Peyer's patch (tissue), 4 donors: ENCODE data around the gene BICRAL. TPM values are rescaled to one million over a fixed set of nuclear protein-coding genes. Genes with fewer than 3 reads are reported as not detected.
A peak's percentile ranks its signal among the peaks of the same experiment; 100 is the strongest.

Experiments
- DNase-seq, 3 donors: peaks; one replicate each; pipeline ENCODE4 v3.0.0-alpha.2; 2017 to 2019
- H3K27ac ChIP-seq, 4 donors: fragments of 200-600 bp; sonication (generic); one replicate each; pipeline ENCODE4 v1.5.1; 2016 to 2019
- H3K27me3 ChIP-seq, 2 donors: fragments of 200-600 bp; sonication (generic); one replicate each; pipeline ENCODE4 v1.5.1; 2019
- H3K36me3 ChIP-seq, 3 donors: fragments of 200-600 bp; sonication (generic); one replicate each; pipeline ENCODE4 v1.5.1; 2016 to 2019
- H3K4me1 ChIP-seq, 4 donors: fragments of 200-600 bp; sonication (generic); one replicate each; pipeline ENCODE4 v1.5.1; 2016 to 2019
- H3K4me3 ChIP-seq, 4 donors: fragments of 200-600 bp; sonication (generic); 1 replicate in 3 of 4; 2 replicates in 1 of 4; pipeline ENCODE4 v1.5.1; 2016 to 2019; ENCODE audit warnings: mild to moderate bottlenecking in 1 of 4
- H3K9me3 ChIP-seq, 4 donors: fragments of 200-600 bp; sonication (generic); one replicate each; pipeline ENCODE4 v1.5.1; 2016 to 2019; ENCODE audit warnings: mild to moderate bottlenecking in 1 of 4
- CTCF ChIP-seq, 6 experiments: fragments of 450-650 bp in 4 of 6; fragments of 200-600 bp in 2 of 6; sonication (generic) in 1 of 6; IDR thresholded peaks; one replicate each; pipeline ENCODE4 v1.5.1; 2017 to 2019; ENCODE audit warnings: antibody characterized with exemption in 6 of 6, mild to moderate bottlenecking in 3 of 6, moderate library complexity in 1 of 6
- POLR2A ChIP-seq, 2 donors: fragments of 450-650 bp; IDR thresholded peaks; one replicate each; pipeline ENCODE4 v1.5.1; 2017; ENCODE audit warnings: antibody characterized with exemption in 2 of 2, mild to moderate bottlenecking in 2 of 2, moderate library complexity in 2 of 2
- total RNA-seq, 4 donors: library from RNA; depleted of rRNA; stranded (reverse); fragments of >200 nt; gene quantifications; one replicate each; pipeline ENCODE4 v1.1.0, GENCODE V29; 2016

The BICRAL gene
- total RNA-seq, 4 donors from 2014 or later, result 15.3 to 20.1 (median 17.1) TPM

- H3K4me1 ChIP-seq, result peaks cover 0 to 17% (median 6%) of the 10 kb centered on the region in 4 donors
Measured at GRCh38 chr6:42778122-42778521, 3.7 kb upstream of the BICRAL start.

GRCh38 chr6:42779521-42779920 lies 2.3 kb upstream of the BICRAL start:
- Histone ChIP-seq H3K4me1 (peaks cover 0 to 17% (median 6%) of the 10 kb centered on the region in 4 donors), H3K9me3 (no peaks in the 10 kb centered on the region), H3K27me3 (no peaks in the 10 kb centered on the region), H3K27ac (peak overlapping the region in 1 of 4 donors; percentile 100), H3K4me3 (no peak overlapping the region), H3K36me3 (no peaks in the 10 kb centered on the region)
- no peak for DNase-seq
- TF ChIP-seq POLR2A (IDR thresholded peaks at IDR 0.05), result no peak
- TF ChIP-seq CTCF (IDR thresholded peaks at IDR 0.05), result no peak

More at GRCh38 chr6:42778122-42778521, 3.7 kb upstream of the BICRAL start:
- H3K36me3 ChIP-seq, result no peaks in the 10 kb centered on the region
- no peak for TF ChIP-seq POLR2A (IDR thresholded peaks at IDR 0.05)
- no peak for TF ChIP-seq CTCF (IDR thresholded peaks at IDR 0.05)
- H3K4me3 ChIP-seq, result no peak overlapping the region
- DNase-seq, result no peak
- H3K27me3 ChIP-seq, result no peaks in the 10 kb centered on the region
- H3K27ac ChIP-seq, result peak overlapping the region in 1 of 4 donors; percentile 86
- H3K9me3 ChIP-seq, result no peaks in the 10 kb centered on the region

GRCh38 chr6:42781546-42781795 lies 381 bp upstream of the BICRAL start:
- peak overlapping the region; percentile 78 to 100 (median 94) for H3K4me3 ChIP-seq
- H3K9me3 ChIP-seq, result no peaks in the 10 kb centered on the region
- TF ChIP-seq CTCF (IDR thresholded peaks at IDR 0.05) (no peak), POLR2A (IDR thresholded peaks at IDR 0.05) (no peak)
- H3K27ac ChIP-seq, result peak overlapping the region; percentile 98 to 100 (median 100)
- no peaks in the 10 kb centered on the region for H3K36me3 ChIP-seq
- DNase-seq, result no peak
- H3K27me3 ChIP-seq, result no peaks in the 10 kb centered on the region
- H3K4me1 ChIP-seq, result peaks cover 0 to 30% (median 6%) of the 10 kb centered on the region in 4 donors

GRCh38 chr6:42782689-42783176 lies 881 bp downstream of the BICRAL start:
- Histone ChIP-seq H3K36me3 (no peaks in the 10 kb centered on the region), H3K27me3 (no peaks in the 10 kb centered on the region), H3K4me1 (peaks cover 0 to 36% (median 4%) of the 10 kb centered on the region in 4 donors), H3K4me3 (peak overlapping the region; percentile 78 to 100 (median 94)), H3K9me3 (no peaks in the 10 kb centered on the region), H3K27ac (peak overlapping the region; percentile 98 to 100 (median 100))
- DNase-seq, result peak; percentile 75 to 84 (median 84)
- TF ChIP-seq CTCF (IDR thresholded peaks at IDR 0.05) (no peak), POLR2A (IDR thresholded peaks at IDR 0.05) (peak; percentile 68 to 84)

GRCh38 chr6:42783177-42783875 lies 1.5 kb downstream of the BICRAL start:
- Histone ChIP-seq H3K27ac (peak overlapping the region; percentile 98 to 100 (median 100)), H3K36me3 (no peaks in the 10 kb centered on the region), H3K9me3 (no peaks in the 10 kb centered on the region), H3K4me1 (peaks cover 0 to 37% (median 4%) of the 10 kb centered on the region in 4 donors), H3K4me3 (peak overlapping the region; percentile 78 to 100 (median 94)), H3K27me3 (no peaks in the 10 kb centered on the region)
- no peak for TF ChIP-seq CTCF (IDR thresholded peaks at IDR 0.05)
- peak in 1 of 2 donors; percentile 26 for TF ChIP-seq POLR2A (IDR thresholded peaks at IDR 0.05)
- DNase-seq, result peak; percentile 68 to 87 (median 86)
